ENCODE data around the gene UBE2F.

UBE2F gene

GRCh38 chr2:237952851-237953250 lies 14.0 kb upstream of the UBE2F start:
- Histone ChIP-seq H3K27me3 (ENCODE audit: insufficient read depth, low read length) (peaks cover 12% of the 10 kb centered on the region), H2BK12ac (ENCODE audit: low read length) (no peak overlapping the region)
- no CpG with 5 or more reads among the region's 2 CpGs for WGBS (ENCODE audit: extremely low coverage, insufficient coverage, insufficient read length)

GRCh38 chr2:237955640-237956401 lies 11.0 kb upstream of the UBE2F start:
- Histone ChIP-seq H3K27ac (ENCODE audit: low read depth, low read length) (no peak overlapping the region), H4K91ac (ENCODE audit: low read depth, low read length) (no peak overlapping the region), H3K4me2 (ENCODE audit: low read length) (peak overlapping the region; percentile 75), H3K79me1 (ENCODE audit: low read length) (no peaks in the 10 kb centered on the region), H2AK5ac (ENCODE audit: low read length) (no peak overlapping the region), H3K9ac (ENCODE audit: low read length) (no peak overlapping the region), H3K79me2 (ENCODE audit: control insufficient read depth, insufficient read depth, low read length, poor library complexity) (no peaks in the 10 kb centered on the region), H2AFZ (ENCODE audit: insufficient read depth, low read length, poor library complexity) (peak overlapping the region; percentile 25), H3K14ac (ENCODE audit: low read length) (no peak overlapping the region), H3K27me3 (ENCODE audit: insufficient read depth, low read length) (peaks cover 12% of the 10 kb centered on the region), H2BK5ac (ENCODE audit: low read depth, low read length, poor library complexity) (no peak overlapping the region), H3K4me1 (ENCODE audit: control insufficient read depth in 1 of 2, insufficient read depth in 2 of 2, low read length in 2 of 2) (peaks cover 0 to 3% of the 10 kb centered on the region in 2 experiments), H3K4ac (ENCODE audit: low read depth, low read length) (no peak overlapping the region), H3K9me3 (ENCODE audit: insufficient read depth, low read depth, low read length) (peaks cover 7% of the 10 kb centered on the region), H3K4me3 (ENCODE audit: low read depth, low read length) (peak overlapping the region; percentile 56), H2BK120ac (ENCODE audit: insufficient read depth, low read length, poor library complexity) (no peak overlapping the region), H3K18ac (ENCODE audit: low read length) (no peak overlapping the region), H2BK12ac (ENCODE audit: low read length) (no peak overlapping the region), H4K8ac (ENCODE audit: low read depth, low read length) (no peak overlapping the region), H4K12ac (ENCODE audit: low read depth, low read length) (no peak overlapping the region), H3K36me3 (ENCODE audit: control insufficient read depth in 1 of 2, insufficient read depth in 2 of 2, low read length in 2 of 2) (no peaks in the 10 kb centered on the region), H3K23ac (ENCODE audit: low read length) (no peak overlapping the region)
- no CpG with 5 or more reads among the region's 64 CpGs for WGBS (ENCODE audit: extremely low coverage, insufficient coverage, insufficient read length)
- DNase-seq = no peak

More at GRCh38 chr2:237952851-237953250, 14.0 kb upstream of the UBE2F start:
- peak; percentile 37 to 67 for DNase-seq
- Histone ChIP-seq H3K79me1 (ENCODE audit: low read length) (no peaks in the 10 kb centered on the region), H3K79me2 (ENCODE audit: control insufficient read depth, insufficient read depth, low read length, poor library complexity) (no peaks in the 10 kb centered on the region), H3K18ac (ENCODE audit: low read length) (no peak overlapping the region), H3K23ac (ENCODE audit: low read length) (no peak overlapping the region), H4K12ac (ENCODE audit: low read depth, low read length) (no peak overlapping the region), H2BK5ac (ENCODE audit: low read depth, low read length, poor library complexity) (no peak overlapping the region), H3K4me3 (ENCODE audit: low read depth, low read length) (no peak overlapping the region), H3K4me1 (ENCODE audit: control insufficient read depth in 1 of 2, insufficient read depth in 2 of 2, low read length in 2 of 2) (peaks cover 0 to 3% of the 10 kb centered on the region in 2 experiments), H2AFZ (ENCODE audit: insufficient read depth, low read length, poor library complexity) (no peak overlapping the region), H3K36me3 (ENCODE audit: control insufficient read depth in 1 of 2, insufficient read depth in 2 of 2, low read length in 2 of 2) (no peaks in the 10 kb centered on the region), H4K91ac (ENCODE audit: low read depth, low read length) (no peak overlapping the region), H2AK5ac (ENCODE audit: low read length) (no peak overlapping the region), H3K4ac (ENCODE audit: low read depth, low read length) (no peak overlapping the region), H3K14ac (ENCODE audit: low read length) (no peak overlapping the region), H3K27ac (ENCODE audit: low read depth, low read length) (no peak overlapping the region), H3K9ac (ENCODE audit: low read length) (no peak overlapping the region), H2BK120ac (ENCODE audit: insufficient read depth, low read length, poor library complexity) (no peak overlapping the region), H4K8ac (ENCODE audit: low read depth, low read length) (no peak overlapping the region), H3K4me2 (ENCODE audit: low read length) (no peak overlapping the region), H3K9me3 (ENCODE audit: insufficient read depth, low read depth, low read length) (peaks cover 2% of the 10 kb centered on the region)

GRCh38 chr2:237956402-237956736 lies 10.4 kb upstream of the UBE2F start:
- DNase-seq = no peak
- H3K9ac ChIP-seq (ENCODE audit: low read length) = no peak overlapping the region
- H3K79me1 ChIP-seq (ENCODE audit: low read length) = no peaks in the 10 kb centered on the region
- H3K4me1 ChIP-seq (ENCODE audit: control insufficient read depth in 1 of 2, insufficient read depth in 2 of 2, low read length in 2 of 2) = peaks cover 0 to 3% of the 10 kb centered on the region in 2 experiments
- H4K8ac ChIP-seq (ENCODE audit: low read depth, low read length) = no peak overlapping the region
- peaks cover 12% of the 10 kb centered on the region for H3K27me3 ChIP-seq (ENCODE audit: insufficient read depth, low read length)
- no peak overlapping the region for H2AFZ ChIP-seq (ENCODE audit: insufficient read depth, low read length, poor library complexity)
- H2BK12ac ChIP-seq (ENCODE audit: low read length) = no peak overlapping the region
- WGBS (ENCODE audit: extremely low coverage, insufficient coverage, insufficient read length) = no CpG with 5 or more reads among the region's 23 CpGs
- no peaks in the 10 kb centered on the region for H3K79me2 ChIP-seq (ENCODE audit: control insufficient read depth, insufficient read depth, low read length, poor library complexity)
- H3K4me2 ChIP-seq (ENCODE audit: low read length) = peak overlapping the region; percentile 75
- no peak overlapping the region for H3K27ac ChIP-seq (ENCODE audit: low read depth, low read length)
- no peak overlapping the region for H3K4me3 ChIP-seq (ENCODE audit: low read depth, low read length)
- no peak overlapping the region for H3K4ac ChIP-seq (ENCODE audit: low read depth, low read length)
- no peaks in the 10 kb centered on the region for H3K36me3 ChIP-seq (ENCODE audit: control insufficient read depth in 1 of 2, insufficient read depth in 2 of 2, low read length in 2 of 2)
- no peak overlapping the region for H2BK120ac ChIP-seq (ENCODE audit: insufficient read depth, low read length, poor library complexity)
- no peak overlapping the region for H3K14ac ChIP-seq (ENCODE audit: low read length)
- no peak overlapping the region for H4K12ac ChIP-seq (ENCODE audit: low read depth, low read length)
- peaks cover 12% of the 10 kb centered on the region for H3K9me3 ChIP-seq (ENCODE audit: insufficient read depth, low read depth, low read length)
- H2BK5ac ChIP-seq (ENCODE audit: low read depth, low read length, poor library complexity) = no peak overlapping the region
- H3K23ac ChIP-seq (ENCODE audit: low read length) = no peak overlapping the region
- no peak overlapping the region for H3K18ac ChIP-seq (ENCODE audit: low read length)
- H4K91ac ChIP-seq (ENCODE audit: low read depth, low read length) = no peak overlapping the region
- H2AK5ac ChIP-seq (ENCODE audit: low read length) = no peak overlapping the region

GRCh38 chr2:237961637-237962036 lies 5.2 kb upstream of the UBE2F start:
- WGBS (ENCODE audit: extremely low coverage, insufficient coverage, insufficient read length) = no CpG with 5 or more reads among the region's 5 CpGs
- Histone ChIP-seq H2BK120ac (ENCODE audit: insufficient read depth, low read length, poor library complexity) (no peak overlapping the region), H3K27ac (ENCODE audit: low read depth, low read length) (no peak overlapping the region), H3K9ac (ENCODE audit: low read length) (no peak overlapping the region), H4K91ac (ENCODE audit: low read depth, low read length) (no peak overlapping the region), H4K12ac (ENCODE audit: low read depth, low read length) (no peak overlapping the region), H3K4me3 (ENCODE audit: low read depth, low read length) (no peak overlapping the region), H3K9me3 (ENCODE audit: insufficient read depth, low read depth, low read length) (peaks cover 22% of the 10 kb centered on the region), H2BK12ac (ENCODE audit: low read length) (no peak overlapping the region), H3K79me2 (ENCODE audit: control insufficient read depth, insufficient read depth, low read length, poor library complexity) (no peaks in the 10 kb centered on the region), H3K27me3 (ENCODE audit: insufficient read depth, low read length) (no peaks in the 10 kb centered on the region), H3K14ac (ENCODE audit: low read length) (no peak overlapping the region), H3K4me1 (ENCODE audit: control insufficient read depth in 1 of 2, insufficient read depth in 2 of 2, low read length in 2 of 2) (peaks cover 3% of the 10 kb centered on the region in 2 experiments), H3K4ac (ENCODE audit: low read depth, low read length) (no peak overlapping the region), H2BK5ac (ENCODE audit: low read depth, low read length, poor library complexity) (no peak overlapping the region), H3K79me1 (ENCODE audit: low read length) (peaks cover 3% of the 10 kb centered on the region), H4K8ac (ENCODE audit: low read depth, low read length) (no peak overlapping the region), H2AK5ac (ENCODE audit: low read length) (no peak overlapping the region), H3K4me2 (ENCODE audit: low read length) (no peak overlapping the region), H3K23ac (ENCODE audit: low read length) (no peak overlapping the region), H3K36me3 (ENCODE audit: control insufficient read depth in 1 of 2, insufficient read depth in 2 of 2, low read length in 2 of 2) (no peaks in the 10 kb centered on the region), H2AFZ (ENCODE audit: insufficient read depth, low read length, poor library complexity) (no peak overlapping the region), H3K18ac (ENCODE audit: low read length) (no peak overlapping the region)
- no peak for DNase-seq
